Bronchial epithelial cell (primary cell): Measurements from ENCODE around the gene TSPAN1. TPM values are rescaled to one million over a fixed set of nuclear protein-coding genes. Genes with fewer than 3 reads are reported as not detected.
A peak's percentile ranks its signal among the peaks of the same experiment; 100 is the strongest.

Experiments used
- DNase-seq: peaks from one replicate; pipeline ENCODE4 v3.0.0-alpha.2; 2010; ENCODE audit warnings: low read depth
- FAIRE-seq: peaks from 2 replicates; lab custom pipeline; 2011; peaks lifted over from hg19 to GRCh38; lab: Jason Lieb, UNC
- H3K27me3 ChIP-seq: 2 replicates; pipeline ENCODE4 v1.5.1; 2011; ENCODE audit warnings: low read length; ENCODE audit not compliant: control insufficient read depth, insufficient read depth
- H3K36me3 ChIP-seq: 2 replicates; pipeline ENCODE4 v1.5.1; 2011; ENCODE audit warnings: low read length; ENCODE audit not compliant: control insufficient read depth, insufficient read depth
- H3K4me3 ChIP-seq: 2 replicates; pipeline ENCODE4 v1.5.1; 2011; ENCODE audit warnings: mild to moderate bottlenecking, low read depth, low read length, control low read depth
- total RNA-seq: library from RNA; depleted of rRNA; stranded (reverse); fragments of >200 nt; gene quantifications from 2 replicates; pipeline ENCODE4 v1.2.1, GENCODE V29; 2014
- TF ChIP-seq, protein P1 (sequence below): IDR thresholded peaks from 2 replicates; pipeline ENCODE4 v1.5.1; 2011; ENCODE audit warnings: mild to moderate bottlenecking, moderate library complexity, low read length, control low read depth, inconsistent platforms; ENCODE audit not compliant: insufficient read depth, severe bottlenecking

TSPAN1 gene
- total RNA-seq, 1 donor from 2014 or later: 42.1 TPM

DNA sequence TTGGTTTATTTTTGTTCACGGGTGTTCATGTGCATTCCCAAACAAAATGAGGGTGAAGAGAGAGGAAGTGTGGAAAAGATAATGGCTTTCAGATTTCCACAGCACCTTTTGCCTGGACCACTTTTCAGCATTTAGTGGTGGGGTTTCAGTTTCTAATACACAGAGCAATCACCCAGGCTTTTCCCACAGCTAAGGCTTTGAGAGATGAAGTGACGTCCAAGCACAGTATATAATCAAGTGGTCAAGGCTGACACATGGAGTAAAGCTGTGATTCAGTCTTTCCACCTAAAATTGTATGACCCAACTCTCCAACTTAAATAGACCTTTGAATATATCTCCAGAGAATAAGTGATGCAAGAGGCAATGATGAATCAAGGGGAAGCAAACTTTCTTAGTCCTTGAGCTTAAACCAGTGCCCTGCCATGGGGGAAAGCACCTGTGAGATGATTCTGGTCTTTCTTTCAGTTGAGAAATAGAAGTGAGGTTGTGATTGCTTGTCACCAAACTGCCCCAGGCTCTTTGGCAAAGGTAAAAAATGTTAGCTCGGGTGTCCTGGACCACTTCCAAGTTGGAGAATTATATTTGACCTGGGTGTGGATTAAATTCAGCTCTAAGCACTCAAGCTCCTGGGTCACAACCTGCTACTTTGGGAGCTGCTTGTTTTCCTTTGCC, 40.1 kb upstream of the TSPAN1 start:
- Histone ChIP-seq H3K4me3 (no peak overlapping the region), H3K36me3 (no peaks in the 10 kb centered on the region), H3K27me3 (no peaks in the 10 kb centered on the region)
- TF ChIP-seq, protein P1, sequence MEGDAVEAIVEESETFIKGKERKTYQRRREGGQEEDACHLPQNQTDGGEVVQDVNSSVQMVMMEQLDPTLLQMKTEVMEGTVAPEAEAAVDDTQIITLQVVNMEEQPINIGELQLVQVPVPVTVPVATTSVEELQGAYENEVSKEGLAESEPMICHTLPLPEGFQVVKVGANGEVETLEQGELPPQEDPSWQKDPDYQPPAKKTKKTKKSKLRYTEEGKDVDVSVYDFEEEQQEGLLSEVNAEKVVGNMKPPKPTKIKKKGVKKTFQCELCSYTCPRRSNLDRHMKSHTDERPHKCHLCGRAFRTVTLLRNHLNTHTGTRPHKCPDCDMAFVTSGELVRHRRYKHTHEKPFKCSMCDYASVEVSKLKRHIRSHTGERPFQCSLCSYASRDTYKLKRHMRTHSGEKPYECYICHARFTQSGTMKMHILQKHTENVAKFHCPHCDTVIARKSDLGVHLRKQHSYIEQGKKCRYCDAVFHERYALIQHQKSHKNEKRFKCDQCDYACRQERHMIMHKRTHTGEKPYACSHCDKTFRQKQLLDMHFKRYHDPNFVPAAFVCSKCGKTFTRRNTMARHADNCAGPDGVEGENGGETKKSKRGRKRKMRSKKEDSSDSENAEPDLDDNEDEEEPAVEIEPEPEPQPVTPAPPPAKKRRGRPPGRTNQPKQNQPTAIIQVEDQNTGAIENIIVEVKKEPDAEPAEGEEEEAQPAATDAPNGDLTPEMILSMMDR: no peak
- FAIRE-seq (no peak), DNase-seq (peak; percentile 95)

DNA sequence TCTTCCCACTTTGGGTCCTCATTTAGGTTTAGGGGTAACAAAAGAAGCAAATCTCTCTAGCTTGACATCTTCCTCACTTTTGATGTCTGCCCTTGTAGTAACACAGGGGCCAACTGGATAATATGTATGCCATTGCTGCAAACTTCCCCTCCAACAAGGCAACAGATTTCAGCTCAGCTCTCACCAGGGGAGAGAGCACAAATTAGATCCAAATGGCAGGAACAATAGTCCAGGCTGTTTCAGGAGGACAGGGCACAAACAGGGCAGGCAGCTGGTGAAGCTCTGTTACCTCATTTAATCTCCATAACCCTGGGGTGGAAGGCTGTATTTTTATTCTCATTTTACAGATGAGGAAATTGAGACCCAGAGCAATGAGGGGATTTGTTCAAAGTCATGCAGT, 38.2 kb upstream of the TSPAN1 start:
- Histone ChIP-seq H3K36me3 (no peaks in the 10 kb centered on the region), H3K27me3 (no peaks in the 10 kb centered on the region), H3K4me3 (no peak overlapping the region)
- no peak for DNase-seq
- TF ChIP-seq, protein P1: no peak
- no peak for FAIRE-seq

GRCh38 chr1:46137916-46138315, 37.0 kb upstream of the TSPAN1 start:
- FAIRE-seq: no peak
- no peak for DNase-seq
- H3K36me3 ChIP-seq: no peaks in the 10 kb centered on the region

GRCh38 chr1:46148318-46148717, 26.6 kb upstream of the TSPAN1 start:
- TF ChIP-seq, protein P1: no peak
- Histone ChIP-seq H3K36me3 (no peaks in the 10 kb centered on the region), H3K27me3 (no peaks in the 10 kb centered on the region), H3K4me3 (no peak overlapping the region)
- FAIRE-seq (no peak), DNase-seq (no peak)

More at GRCh38 chr1:46137916-46138315, 37.0 kb upstream of the TSPAN1 start:
- H3K4me3 ChIP-seq: no peak overlapping the region
- TF ChIP-seq, protein P1: no peak
- H3K27me3 ChIP-seq: no peaks in the 10 kb centered on the region

- Histone ChIP-seq H3K36me3 (no peaks in the 10 kb centered on the region), H3K27me3 (no peaks in the 10 kb centered on the region), H3K4me3 (no peak overlapping the region)
- FAIRE-seq (no peak), DNase-seq (no peak)
- TF ChIP-seq, protein P1: no peak
These were observed 24.8 kb upstream of the TSPAN1 start for GRCh38 chr1:46150085-46150484.

DNA sequence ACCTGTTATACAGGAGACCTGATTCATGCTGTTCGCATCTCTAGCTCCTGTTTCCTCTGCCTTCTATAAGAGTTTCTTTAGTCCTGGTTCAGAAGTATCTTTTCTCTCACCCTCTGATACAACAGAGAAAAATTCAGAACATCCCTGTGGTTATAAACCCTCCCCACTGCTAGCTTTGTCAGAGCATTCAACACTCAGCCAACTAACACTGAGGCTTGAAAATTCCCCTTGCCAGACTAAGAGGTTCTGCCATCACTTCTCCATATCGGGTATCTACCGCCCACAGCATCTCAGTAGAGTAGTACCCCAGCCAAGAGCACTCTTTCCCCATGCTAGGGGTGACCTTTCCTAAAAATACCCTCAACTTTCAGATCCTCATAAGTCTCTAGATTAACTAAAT, 22.9 kb upstream of the TSPAN1 start:
- Histone ChIP-seq H3K4me3 (no peak overlapping the region), H3K27me3 (no peaks in the 10 kb centered on the region), H3K36me3 (no peaks in the 10 kb centered on the region)
- DNase-seq (peak; percentile 31), FAIRE-seq (no peak)
- TF ChIP-seq, protein P1: no peak
